ENCODE data around the gene ADGRB3.

Gene ADGRB3

GRCh38 chr6:68642977-68643376 lies 7.9 kb downstream of the ADGRB3 start:
- TF ChIP-seq, protein P1, sequence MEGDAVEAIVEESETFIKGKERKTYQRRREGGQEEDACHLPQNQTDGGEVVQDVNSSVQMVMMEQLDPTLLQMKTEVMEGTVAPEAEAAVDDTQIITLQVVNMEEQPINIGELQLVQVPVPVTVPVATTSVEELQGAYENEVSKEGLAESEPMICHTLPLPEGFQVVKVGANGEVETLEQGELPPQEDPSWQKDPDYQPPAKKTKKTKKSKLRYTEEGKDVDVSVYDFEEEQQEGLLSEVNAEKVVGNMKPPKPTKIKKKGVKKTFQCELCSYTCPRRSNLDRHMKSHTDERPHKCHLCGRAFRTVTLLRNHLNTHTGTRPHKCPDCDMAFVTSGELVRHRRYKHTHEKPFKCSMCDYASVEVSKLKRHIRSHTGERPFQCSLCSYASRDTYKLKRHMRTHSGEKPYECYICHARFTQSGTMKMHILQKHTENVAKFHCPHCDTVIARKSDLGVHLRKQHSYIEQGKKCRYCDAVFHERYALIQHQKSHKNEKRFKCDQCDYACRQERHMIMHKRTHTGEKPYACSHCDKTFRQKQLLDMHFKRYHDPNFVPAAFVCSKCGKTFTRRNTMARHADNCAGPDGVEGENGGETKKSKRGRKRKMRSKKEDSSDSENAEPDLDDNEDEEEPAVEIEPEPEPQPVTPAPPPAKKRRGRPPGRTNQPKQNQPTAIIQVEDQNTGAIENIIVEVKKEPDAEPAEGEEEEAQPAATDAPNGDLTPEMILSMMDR (IDR thresholded peaks at IDR 0.05; ENCODE audit: insufficient read depth, low read depth, low read length, missing control alignments): no peak
- DNase-seq (ENCODE audit: low read depth): no peak
- no peak overlapping the region for H3K4me3 ChIP-seq (ENCODE audit: low read length)

DNA sequence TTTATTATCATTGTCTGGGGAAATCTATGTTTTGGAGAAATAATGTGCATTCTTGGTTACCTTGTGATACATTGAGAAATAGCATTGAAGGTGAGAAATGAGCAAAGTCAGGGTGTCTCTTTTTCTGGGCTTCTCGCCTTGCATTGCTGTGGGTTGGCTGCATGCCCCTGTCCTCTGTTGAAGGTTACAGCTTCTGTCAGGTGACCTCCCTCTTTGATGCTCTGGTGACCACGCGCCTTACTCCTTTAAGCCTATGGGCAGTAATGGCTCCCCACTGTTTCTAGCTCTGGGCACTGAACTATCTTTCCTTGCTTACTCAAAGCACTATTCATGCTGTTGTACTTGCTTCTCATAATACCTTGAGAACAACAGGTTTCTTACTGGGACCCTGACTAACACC lies 14.6 kb downstream of the ADGRB3 start:
- no peak for DNase-seq (ENCODE audit: low read depth)
- TF ChIP-seq, protein P1 (IDR thresholded peaks at IDR 0.05; ENCODE audit: insufficient read depth, low read depth, low read length, missing control alignments): no peak

GRCh38 chr6:68650142-68650541 lies 15.1 kb downstream of the ADGRB3 start:
- DNase-seq (ENCODE audit: low read depth): no peak
- TF ChIP-seq, protein P1 (IDR thresholded peaks at IDR 0.05; ENCODE audit: insufficient read depth, low read depth, low read length, missing control alignments): no peak
- no peak overlapping the region for H3K4me3 ChIP-seq (ENCODE audit: low read length)

More for the DNA sequence above, 14.6 kb downstream of the ADGRB3 start:
- no peak overlapping the region for H3K4me3 ChIP-seq (ENCODE audit: low read length)

DNA sequence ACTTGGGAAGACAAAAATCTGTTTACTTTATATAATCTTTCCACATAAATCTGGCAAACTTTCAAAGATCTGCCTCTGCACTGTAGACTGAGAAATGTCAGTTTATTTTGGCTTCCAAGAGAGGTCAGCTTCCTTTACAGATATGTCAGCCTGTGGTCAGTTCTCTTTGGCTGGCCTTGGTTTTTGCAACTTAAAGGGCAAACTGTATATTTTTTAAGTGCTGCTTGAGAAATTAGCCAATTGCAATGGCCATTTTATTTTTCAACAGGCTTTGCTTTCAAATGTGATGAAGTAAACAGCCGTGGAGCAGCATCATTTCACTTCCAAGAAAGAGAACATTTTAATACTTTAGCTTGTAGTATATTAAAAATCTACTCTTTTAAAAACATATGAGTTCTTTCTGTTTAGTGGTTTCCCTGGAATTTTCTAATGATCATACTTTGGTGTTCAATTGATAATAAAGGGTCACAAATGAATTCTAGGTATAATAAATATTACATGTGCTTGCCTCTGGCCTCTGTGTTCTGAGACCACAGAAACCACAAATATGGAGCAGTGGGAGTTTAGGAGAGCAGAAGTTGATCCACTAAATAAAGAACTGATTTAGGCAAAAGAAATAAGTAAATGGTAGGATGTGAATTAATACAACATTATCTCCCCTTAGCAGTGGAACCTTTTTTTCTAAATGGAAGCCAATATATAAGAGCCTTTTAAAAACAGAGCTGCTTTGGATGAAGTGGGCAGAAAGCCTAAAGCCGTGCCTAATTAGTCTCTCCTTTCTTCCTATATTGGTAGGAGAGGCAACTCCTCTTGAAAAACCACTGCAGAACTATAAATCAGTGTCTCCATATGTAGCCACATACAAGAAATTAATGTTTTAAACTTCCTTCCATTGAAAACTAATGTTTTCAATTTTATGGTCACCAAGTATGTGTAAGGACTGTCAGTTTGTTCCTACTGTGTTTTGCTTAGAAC lies 16.2 kb downstream of the ADGRB3 start:
- no peak for DNase-seq (ENCODE audit: low read depth)
- TF ChIP-seq, protein P1 (IDR thresholded peaks at IDR 0.05; ENCODE audit: insufficient read depth, low read depth, low read length, missing control alignments): no peak
- H3K4me3 ChIP-seq (ENCODE audit: low read length): no peak overlapping the region

GRCh38 chr6:68652117-68652536 lies 17.0 kb downstream of the ADGRB3 start:
- DNase-seq (ENCODE audit: low read depth): no peak
- H3K4me3 ChIP-seq (ENCODE audit: low read length): no peak overlapping the region
- TF ChIP-seq, protein P1 (IDR thresholded peaks at IDR 0.05; ENCODE audit: insufficient read depth, low read depth, low read length, missing control alignments): no peak

- TF ChIP-seq, protein P1 (IDR thresholded peaks at IDR 0.05; ENCODE audit: insufficient read depth, low read depth, low read length, missing control alignments): no peak
- no peak for DNase-seq (ENCODE audit: low read depth)
Observed at GRCh38 chr6:68653074-68653705, 18.1 kb downstream of the ADGRB3 start.

More at GRCh38 chr6:68653074-68653705, 18.1 kb downstream of the ADGRB3 start:
- H3K4me3 ChIP-seq (ENCODE audit: low read length): no peak overlapping the region

Data from epithelial cell of esophagus (primary cell).